NCI-H2029 treated with DMSO at 0.1 percent for 48 hours (cell line): ENCODE measurements around the gene TRIM66.

ENCODE experiments used
- DNase-seq: peaks from one replicate; lab custom pipeline; 2025; lab: John Stamatoyannopoulos, UW

The TRIM66 gene

DNA sequence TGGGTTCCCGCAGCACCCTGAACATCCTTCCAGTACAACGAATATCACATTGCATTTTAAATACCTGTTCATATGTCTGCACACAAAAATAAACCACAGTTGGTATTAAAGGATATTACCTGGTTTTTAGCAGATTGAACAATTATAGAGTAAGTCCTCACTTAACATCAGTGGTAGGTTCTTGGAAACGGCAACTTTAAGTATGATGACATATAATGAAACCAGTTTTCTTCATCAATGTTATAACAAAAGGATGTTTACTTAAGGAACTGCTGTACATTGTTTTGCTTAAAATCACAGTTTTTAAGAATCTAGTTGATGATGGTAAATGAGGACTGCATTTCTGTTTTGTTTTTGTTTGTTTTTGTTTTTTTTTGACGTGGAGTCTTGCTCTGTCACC, 28.0 kb downstream of the TRIM66 start:
- DNase-seq = no peak

GRCh38 chr11:8652140-8652539, 30.3 kb downstream of the TRIM66 start:
- DNase-seq = no peak

GRCh38 chr11:8650401-8650990, 32.0 kb downstream of the TRIM66 start:
- no peak for DNase-seq

DNA sequence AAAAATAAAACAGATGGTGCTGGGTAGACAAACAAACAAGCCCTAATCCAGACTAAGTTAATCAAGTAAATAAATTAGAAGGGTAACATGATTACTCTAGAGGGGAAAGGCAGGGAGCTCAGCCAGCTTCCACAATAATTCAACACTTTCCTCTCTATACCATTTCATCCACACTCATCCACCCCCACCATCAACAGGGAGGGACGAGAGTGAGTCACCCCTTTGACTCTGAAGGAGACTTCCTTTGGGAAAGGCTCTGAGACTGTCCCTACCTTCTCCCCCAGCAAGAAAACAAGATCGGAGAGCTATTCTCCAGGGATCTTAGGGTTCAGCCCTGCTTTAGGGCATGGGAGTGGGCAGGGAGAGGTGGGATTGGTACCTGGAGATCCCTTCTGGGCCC, 33.1 kb downstream of the TRIM66 start:
- no peak for DNase-seq

- DNase-seq = no peak
Measured at GRCh38 chr11:8646873-8647272, 35.6 kb downstream of the TRIM66 start.

GRCh38 chr11:8642196-8642841, 40.1 kb downstream of the TRIM66 start:
- DNase-seq = no peak

GRCh38 chr11:8641332-8641731, 41.1 kb downstream of the TRIM66 start:
- DNase-seq = no peak

- no peak for DNase-seq
Measured at GRCh38 chr11:8640267-8640906, 42.1 kb downstream of the TRIM66 start.

- no peak for DNase-seq
Measured at GRCh38 chr11:8639655-8640054, 42.8 kb downstream of the TRIM66 start.

DNA sequence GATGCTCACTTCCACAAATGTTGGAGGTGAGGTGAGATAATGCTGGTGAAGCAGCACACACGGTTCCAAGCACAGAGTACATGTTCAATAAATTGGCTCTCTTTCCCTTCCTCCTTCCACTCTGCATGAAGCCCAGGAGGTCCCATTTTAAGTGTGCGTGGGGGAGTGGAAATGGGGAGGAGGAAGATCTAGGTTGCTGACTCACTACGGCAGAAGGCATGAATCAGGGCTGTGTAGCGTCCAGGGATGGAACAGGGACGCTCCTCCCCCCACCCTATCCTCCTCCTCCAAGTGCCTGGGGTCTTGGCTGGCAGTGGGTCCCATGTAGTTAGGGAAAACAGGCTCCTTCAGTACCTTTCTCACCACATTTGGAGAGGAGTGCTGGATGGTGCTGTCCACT, 44.2 kb downstream of the TRIM66 start:
- DNase-seq = no peak

GRCh38 chr11:8636127-8636526, 46.3 kb downstream of the TRIM66 start:
- DNase-seq = no peak

- DNase-seq = no peak
Measured at GRCh38 chr11:8634498-8634897, 48.0 kb downstream of the TRIM66 start.

DNA sequence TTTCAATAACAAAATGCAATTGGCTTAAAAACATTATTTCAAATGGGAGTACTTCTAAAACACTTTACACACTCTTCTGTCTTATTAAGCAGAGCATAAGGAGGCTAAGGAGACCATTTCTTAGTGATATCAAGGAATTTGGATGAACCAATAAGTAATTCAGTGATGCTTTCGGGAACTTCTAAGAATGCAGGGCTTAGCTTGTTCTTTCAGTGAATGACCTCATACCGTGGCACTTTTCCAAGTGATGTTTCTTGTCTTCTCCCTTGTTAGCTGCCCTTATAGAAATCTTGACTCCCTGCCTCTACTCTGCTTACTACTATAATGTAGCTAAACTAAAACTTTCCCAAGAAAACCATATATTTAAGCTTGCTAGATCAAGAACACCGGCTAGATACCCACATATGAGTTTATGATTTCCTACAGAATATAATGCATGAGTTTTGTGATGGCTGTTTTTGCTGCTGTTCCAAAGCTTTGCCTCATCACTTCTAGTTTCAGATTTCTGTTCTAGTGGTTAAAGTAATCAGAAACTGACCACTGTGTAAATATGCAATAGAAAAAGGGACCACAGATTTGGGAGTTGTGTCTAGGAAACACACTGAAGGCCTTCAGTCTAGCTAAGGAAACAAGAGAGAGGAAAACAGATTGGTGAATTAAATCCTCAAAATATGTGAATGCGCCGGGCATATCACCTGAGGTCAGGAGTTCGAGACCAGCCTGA, 50.9 kb downstream of the TRIM66 start:
- DNase-seq = no peak

- no peak for DNase-seq
Measured at GRCh38 chr11:8624698-8625097, 57.8 kb downstream of the TRIM66 start.

GRCh38 chr11:8621147-8621546, 61.3 kb downstream of the TRIM66 start:
- DNase-seq = no peak

GRCh38 chr11:8617063-8617462, 65.4 kb downstream of the TRIM66 start:
- DNase-seq = no peak

GRCh38 chr11:8615291-8616032, 67.0 kb downstream of the TRIM66 start:
- DNase-seq = no peak

DNA sequence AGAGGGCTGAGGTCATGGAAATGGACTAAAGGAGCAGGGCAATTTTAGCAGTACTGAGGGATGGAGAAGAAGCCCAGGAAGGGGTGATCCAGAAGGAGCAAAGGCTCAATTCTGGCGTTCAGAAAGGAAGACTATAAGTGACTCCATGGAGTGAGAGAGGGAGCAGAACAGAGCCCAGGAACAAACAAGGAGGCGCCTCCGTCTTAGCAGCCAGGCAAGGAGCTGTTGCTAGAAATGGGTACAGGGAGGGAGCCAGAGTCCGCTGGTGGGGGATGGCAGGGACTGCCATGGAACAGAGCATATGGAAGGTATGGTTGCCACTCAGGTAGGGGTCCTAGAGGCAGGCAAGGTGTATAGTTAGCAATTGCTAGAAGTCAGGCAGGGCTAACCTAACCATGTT, 68.0 kb downstream of the TRIM66 start:
- DNase-seq = no peak

DNA sequence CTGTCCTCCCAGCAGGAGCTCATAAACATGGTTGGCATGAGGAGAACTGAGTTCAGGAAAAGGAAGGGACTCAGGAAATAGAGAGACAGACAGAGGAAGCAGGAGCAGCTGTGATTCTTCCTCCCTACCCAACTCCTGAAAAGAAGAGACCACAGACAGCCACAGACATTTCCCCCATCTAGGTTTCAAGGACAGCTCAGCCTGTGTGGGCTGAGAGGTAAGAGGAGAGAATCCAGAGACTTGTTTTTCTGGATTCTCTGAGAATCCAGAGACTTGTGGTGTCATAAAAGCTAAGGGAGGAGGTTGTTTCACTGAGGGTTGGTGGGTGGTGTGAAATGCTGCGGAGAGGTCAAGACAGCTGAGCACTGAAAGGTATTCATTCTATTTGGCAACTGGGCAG, 69.4 kb downstream of the TRIM66 start:
- no peak for DNase-seq

DNA sequence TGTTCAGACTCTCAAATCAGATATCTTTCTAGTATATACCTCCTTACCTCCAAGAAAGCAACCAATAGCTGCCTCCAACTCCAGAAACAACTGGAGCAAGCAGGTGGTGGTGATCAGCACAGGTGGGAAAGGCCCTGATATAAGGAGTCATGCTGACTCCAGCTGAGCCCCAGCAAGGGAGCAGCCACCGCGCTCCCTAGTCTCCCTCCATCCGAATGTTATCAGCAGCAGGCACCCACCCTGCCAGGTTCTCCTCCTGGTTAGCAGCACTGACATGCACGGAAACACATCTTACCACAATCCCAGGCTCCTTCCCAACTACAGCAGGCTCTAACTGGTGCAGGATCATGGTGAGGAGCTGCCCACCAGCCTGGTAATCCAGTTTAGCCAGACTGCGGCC, 69.9 kb downstream of the TRIM66 start:
- DNase-seq = no peak

- no peak for DNase-seq
Measured at GRCh38 chr11:8610532-8611116, 71.8 kb downstream of the TRIM66 start.

- no peak for DNase-seq
Measured at GRCh38 chr11:8608652-8609051, 73.8 kb downstream of the TRIM66 start.
